KOPT-K1 (cell line): ENCODE measurements around the gene C4BPA.
A peak's percentile ranks its signal among the peaks of the same experiment; 100 is the strongest.

Source experiments
- H3K27ac ChIP-seq: fragments of 200-600 bp; sonication (generic); 2 replicates; pipeline ENCODE4 v1.5.1; 2016; ENCODE audit warnings: antibody characterized with exemption, mild to moderate bottlenecking, low read depth, low read length; ENCODE audit not compliant: poor library complexity, severe bottlenecking
- H3K36me3 ChIP-seq: fragments of 200-600 bp; sonication (generic); 2 replicates; pipeline ENCODE4 v1.5.1; 2017; ENCODE audit warnings: antibody characterized with exemption, mild to moderate bottlenecking, low read length, moderate library complexity; ENCODE audit not compliant: insufficient read depth
- H3K9me3 ChIP-seq: fragments of 200-600 bp; sonication (generic); 2 replicates; pipeline ENCODE4 v1.5.1; 2017; ENCODE audit warnings: antibody characterized with exemption, low read length, mild to moderate bottlenecking; ENCODE audit not compliant: insufficient read depth, poor library complexity, severe bottlenecking

C4BPA gene

DNA sequence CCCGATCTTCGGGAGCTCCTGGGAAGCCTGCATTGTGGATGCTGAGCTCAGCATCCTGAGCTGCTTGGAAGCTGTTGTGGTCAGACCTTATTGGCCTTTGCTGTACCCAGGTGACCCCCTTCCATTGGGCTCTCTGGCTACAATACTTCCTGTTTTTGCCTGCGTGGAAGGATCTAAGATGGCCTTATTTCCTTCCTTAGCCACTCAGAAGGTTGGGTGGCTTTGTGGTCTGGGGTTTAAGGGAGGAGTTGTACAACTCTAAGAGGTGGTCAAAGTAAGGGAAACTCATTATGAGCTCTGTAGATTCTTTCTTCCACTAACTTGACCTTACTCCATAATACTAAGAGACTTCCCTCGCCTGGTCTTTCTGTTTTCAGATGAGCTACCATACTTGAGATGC lies 33.2 kb upstream of the C4BPA start:
- H3K27ac ChIP-seq = peak overlapping the region; percentile 10
- H3K9me3 ChIP-seq = no peaks in the 10 kb centered on the region
- no peaks in the 10 kb centered on the region for H3K36me3 ChIP-seq

DNA sequence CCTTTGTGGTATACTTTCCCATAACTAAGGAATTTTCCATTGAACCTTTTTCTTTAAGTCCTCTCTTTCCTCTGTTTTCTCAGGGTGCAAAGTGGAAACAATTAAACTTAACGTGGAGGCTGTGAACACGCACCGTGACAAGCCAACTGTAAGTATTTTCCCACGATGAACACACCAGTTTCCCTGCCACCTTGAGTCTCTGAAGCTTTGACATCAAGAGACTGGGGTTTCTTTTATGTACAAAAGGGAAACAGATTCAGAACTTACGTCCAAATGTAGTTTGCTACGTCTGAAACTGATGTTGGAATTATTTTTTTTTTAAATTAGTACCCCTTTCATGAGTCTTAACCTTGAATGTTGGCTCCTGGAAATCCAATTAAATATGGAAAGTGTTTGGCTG lies 32.6 kb upstream of the C4BPA start:
- Histone ChIP-seq H3K36me3 (no peaks in the 10 kb centered on the region), H3K27ac (peak overlapping the region; percentile 10), H3K9me3 (no peaks in the 10 kb centered on the region)

DNA sequence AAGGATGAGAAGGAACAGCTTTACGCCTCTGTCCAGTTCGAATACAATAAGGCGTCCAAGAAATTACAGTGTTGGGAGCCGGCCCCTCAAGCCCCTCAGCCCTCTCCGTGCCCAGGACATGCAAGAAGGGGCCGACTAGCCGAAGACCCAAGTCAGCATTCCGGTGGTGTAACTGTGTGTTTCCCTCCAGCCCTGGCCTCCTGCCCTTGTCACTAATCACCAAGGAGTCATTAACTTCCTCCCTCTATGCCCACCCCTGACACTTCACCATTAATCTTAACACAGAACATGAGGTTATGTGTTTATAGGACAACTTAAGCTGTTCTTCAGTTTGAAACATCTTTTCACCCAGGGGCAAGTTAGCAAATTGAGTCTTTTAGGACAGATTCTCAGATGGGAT lies 31.8 kb upstream of the C4BPA start:
- H3K27ac ChIP-seq = no peak overlapping the region
- H3K9me3 ChIP-seq = no peaks in the 10 kb centered on the region
- no peaks in the 10 kb centered on the region for H3K36me3 ChIP-seq

DNA sequence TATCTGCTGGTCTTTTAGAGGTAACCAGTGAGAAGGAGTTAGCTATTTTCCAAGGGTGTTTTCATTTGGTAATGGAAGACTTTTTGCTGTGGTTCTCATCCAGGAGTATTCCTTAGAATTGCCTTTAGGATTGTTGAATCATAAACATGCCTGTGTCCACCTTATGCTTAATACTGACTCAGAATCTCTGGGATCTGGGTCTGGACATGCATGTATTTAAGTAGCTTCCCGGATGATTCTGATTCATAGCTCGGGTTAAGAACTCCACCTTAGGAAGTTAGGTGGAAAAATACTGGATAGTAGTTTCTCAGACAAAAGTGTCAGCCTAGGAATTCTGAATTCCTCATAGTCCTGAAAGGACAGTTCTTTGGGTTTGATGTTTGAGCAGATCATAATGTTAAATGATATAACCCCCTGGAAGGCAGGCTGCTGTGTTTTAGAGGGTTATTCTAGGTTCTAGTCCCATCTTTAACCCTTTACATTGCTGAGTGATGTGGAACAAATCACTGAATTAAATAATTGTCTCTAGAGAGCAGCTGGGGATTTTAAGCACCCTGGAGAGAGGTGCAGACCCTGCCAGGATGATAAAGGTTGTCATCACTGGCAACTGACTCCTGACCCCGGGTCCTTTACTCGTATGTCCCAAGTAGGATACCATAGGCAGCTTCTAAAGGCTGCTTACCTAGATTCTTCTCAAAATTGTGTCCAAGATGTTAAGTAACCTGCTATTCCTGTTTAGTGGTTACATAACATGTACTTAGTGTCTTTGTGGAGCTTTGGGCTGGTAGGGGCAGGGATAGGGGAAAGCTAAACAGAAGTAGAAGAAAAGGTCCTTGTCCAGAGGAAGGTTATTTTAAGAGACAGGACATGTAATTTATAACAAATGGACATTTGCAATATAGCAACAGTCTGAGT lies 29.9 kb upstream of the C4BPA start:
- Histone ChIP-seq H3K27ac (no peak overlapping the region), H3K9me3 (no peaks in the 10 kb centered on the region), H3K36me3 (no peaks in the 10 kb centered on the region)

DNA sequence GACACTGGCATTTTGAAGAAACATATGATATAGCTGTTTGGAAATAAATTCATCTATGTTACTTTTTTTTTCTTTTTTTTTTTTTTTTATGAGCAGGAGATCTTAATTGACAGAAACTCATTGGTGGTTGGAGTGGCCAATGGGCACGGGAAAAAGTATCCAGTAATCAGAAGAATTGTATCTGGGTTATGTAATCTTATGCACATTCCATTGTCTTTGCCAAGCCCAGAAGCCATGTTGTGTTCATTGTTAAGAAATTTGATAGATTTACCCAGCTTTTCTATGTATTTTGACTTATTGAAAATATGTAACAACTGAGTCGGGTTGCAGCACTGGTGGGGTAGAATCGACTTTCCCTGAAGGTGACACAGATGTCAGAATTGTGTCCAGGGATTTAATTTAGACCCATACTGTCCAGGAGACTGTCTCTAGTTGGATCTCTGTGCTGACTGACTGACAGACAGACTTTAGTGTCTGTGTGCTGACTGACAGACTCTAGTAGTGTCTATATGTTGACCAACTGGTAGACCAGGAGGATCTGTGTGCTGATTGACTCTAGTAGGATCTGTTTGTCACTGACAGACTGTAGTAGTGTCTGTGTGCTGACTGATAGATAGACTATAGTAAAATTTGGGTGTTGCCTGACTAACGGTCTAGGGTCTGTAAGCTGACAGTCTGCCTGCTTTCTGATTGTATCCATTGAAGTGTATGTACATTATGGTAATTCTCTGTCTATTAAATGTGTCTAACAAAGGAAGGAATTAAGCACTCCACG lies 27.7 kb upstream of the C4BPA start:
- Histone ChIP-seq H3K36me3 (no peaks in the 10 kb centered on the region), H3K9me3 (no peaks in the 10 kb centered on the region), H3K27ac (no peak overlapping the region)

DNA sequence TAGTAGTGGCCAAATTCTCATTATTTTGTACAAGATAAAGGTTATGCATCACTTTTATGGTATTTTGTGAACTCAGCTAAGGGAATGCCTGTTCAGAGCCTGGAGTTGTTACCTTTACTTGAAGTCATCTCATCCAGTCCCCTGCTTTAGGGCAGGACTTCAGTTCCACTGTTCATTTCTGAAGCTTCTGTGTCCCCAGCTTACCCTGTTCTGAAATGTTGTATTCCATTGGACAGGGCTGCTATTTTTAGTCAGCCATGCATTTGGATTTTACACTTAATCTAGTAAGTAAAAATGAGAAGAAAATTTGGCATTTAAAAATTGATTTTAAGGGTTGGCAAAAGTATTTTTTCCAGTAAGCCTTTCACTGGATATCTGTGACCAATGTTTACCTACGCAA lies 27.0 kb upstream of the C4BPA start:
- H3K9me3 ChIP-seq = no peaks in the 10 kb centered on the region
- H3K36me3 ChIP-seq = no peaks in the 10 kb centered on the region
- no peak overlapping the region for H3K27ac ChIP-seq

DNA sequence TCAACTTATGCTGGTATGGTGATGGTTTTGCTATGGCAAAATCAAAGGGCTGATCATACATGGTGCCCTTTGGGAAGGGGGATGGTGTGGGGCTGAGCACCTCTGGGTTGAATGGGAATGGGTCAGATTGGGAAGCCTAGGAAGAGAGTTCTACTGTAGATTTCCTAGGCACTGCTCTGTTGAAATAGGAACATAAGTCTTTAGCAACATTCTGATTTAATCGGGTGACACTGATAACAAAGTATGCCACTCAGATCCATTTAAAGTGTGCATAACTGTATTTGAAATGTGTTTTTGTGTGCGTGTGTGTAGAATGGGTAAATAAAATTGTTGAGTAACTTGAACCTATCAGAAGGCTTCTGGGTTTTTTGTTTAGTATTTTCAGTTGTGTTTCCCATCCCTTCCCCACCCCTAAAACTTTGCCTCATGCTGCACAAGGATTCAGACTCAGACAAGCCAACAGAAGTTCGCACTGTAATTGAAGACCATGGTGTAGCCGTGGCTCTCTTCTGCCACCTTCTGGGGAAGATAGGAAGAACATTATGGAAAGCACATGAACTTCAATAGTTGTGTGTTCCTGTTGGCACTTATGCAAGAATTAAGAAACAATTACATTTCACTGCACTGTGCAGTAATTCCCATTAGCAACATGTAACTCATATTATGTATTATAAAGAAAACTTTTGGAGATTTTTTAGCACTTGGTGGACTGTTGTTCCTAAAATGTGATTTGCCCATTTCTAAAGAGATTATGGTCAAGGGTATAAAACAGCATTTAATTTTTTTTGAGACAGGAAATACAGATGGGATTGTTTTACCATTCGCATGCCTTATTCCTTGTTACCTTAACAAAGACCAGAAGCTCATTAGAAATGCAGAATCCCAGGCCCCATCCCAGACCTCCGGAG lies 26.3 kb upstream of the C4BPA start:
- no peak overlapping the region for H3K27ac ChIP-seq

DNA sequence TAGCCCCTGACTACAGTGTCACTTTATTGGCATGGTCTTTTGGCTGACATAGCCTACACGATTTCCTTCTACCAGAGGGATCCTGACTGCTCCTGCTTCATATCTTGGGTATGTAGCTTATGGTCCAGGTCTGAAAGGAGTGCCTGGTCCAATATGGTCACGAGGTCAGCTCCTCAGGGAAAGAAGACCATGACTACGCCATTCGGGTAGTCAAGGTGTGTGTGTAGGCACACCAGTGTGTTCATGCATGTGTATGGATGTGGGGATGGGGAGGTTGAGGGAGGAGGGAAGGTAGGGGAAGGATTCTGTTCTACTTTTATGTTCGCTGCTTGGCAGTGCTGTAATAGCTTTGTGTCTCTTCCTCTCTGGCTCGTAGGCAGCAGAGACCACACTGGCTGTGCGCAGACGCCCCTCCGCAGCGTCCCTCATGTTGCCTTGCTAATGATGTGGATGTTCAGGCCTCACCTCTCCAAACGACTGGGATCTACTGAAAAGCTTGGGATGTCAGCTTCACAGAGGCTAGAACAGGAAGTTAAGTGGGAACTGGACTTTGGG lies 25.4 kb upstream of the C4BPA start:
- H3K27ac ChIP-seq = no peak overlapping the region
- no peaks in the 10 kb centered on the region for H3K9me3 ChIP-seq
- H3K36me3 ChIP-seq = no peaks in the 10 kb centered on the region

More for the DNA sequence above, 26.3 kb upstream of the C4BPA start:
- no peaks in the 10 kb centered on the region for H3K36me3 ChIP-seq
- no peaks in the 10 kb centered on the region for H3K9me3 ChIP-seq

DNA sequence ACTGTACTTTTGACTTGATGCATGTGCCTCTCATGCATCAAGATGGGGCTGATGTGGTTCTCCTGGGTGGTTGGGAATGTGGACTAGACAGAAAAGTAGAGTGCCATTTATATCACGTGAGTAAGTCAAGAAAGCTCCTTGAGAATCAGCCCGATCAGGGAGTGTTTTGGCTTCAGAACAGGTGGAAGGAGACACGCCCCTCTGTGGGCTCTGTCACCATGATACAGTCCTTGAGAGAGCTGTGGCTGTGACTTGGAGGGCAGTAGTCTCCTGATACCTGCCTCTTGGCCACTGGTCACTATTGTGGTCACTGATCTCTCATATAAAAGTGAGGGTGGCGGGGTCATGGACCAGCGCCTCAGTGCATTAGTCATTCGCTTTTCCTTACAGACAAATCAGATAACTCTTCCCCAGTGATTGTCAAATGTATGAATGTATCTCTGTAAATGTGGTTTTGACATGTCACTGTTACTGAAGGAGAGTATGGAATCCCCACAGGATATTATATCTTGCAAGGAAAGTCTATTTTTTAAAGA lies 24.3 kb upstream of the C4BPA start:
- H3K27ac ChIP-seq = no peak overlapping the region
- no peaks in the 10 kb centered on the region for H3K9me3 ChIP-seq
- H3K36me3 ChIP-seq = no peaks in the 10 kb centered on the region

DNA sequence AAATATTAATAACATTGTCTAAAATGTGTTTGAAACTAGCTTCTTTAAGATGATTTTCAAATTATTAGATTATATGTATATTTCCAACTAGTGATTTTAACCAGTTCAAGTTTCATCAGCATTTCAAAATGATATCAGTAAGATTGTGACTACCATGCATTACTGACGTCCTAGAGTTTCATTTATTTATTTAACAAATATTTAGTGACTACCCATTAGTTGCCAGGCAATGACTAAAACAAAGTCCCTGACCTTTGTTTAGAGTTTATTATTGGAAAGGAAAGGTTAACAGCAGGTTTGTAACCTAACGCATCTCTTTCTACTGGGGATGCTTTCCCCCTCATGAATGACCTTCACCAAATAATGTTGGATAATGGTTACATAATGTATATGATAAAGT lies 22.9 kb upstream of the C4BPA start:
- Histone ChIP-seq H3K27ac (no peak overlapping the region), H3K9me3 (no peaks in the 10 kb centered on the region), H3K36me3 (no peaks in the 10 kb centered on the region)

DNA sequence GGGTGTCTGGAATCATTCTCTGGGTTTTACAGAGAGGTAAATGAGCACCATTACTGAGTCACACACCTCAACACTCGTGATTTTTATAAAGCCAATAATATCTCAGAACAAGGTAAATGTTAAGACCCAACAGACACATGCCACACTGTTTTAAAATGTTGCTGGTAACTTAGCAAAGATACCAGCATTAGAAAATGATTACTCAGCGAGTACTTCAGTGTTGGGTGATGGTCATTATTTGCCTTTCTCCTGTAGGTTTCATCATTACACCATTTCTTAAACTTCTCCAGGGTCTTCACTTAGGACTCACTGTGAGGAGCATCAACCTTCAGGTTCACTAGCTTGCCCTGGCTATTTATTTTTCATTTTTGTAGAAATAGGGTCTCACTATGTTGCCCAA lies 22.2 kb upstream of the C4BPA start:
- Histone ChIP-seq H3K27ac (no peak overlapping the region), H3K9me3 (no peaks in the 10 kb centered on the region), H3K36me3 (no peaks in the 10 kb centered on the region)

DNA sequence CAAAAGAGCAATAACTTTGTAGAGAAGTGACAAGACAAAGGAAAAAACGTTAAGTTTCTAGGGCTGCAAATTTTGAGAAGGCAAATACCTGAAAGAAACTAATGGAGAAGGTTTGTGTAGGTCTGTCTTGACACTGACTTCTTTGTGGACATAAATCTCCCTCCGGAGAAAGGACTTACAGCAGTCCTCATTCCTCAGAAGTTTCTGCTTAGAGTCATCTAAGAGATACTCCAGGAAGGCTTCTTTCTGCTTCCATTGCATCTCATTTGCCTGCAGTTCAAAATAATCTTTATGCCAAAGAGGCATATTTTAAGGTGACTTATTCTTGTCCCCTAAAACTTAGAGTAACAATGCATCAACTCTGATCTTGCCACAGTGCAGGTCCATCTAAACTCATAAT lies 19.8 kb upstream of the C4BPA start:
- Histone ChIP-seq H3K36me3 (no peaks in the 10 kb centered on the region), H3K27ac (no peak overlapping the region), H3K9me3 (no peaks in the 10 kb centered on the region)

DNA sequence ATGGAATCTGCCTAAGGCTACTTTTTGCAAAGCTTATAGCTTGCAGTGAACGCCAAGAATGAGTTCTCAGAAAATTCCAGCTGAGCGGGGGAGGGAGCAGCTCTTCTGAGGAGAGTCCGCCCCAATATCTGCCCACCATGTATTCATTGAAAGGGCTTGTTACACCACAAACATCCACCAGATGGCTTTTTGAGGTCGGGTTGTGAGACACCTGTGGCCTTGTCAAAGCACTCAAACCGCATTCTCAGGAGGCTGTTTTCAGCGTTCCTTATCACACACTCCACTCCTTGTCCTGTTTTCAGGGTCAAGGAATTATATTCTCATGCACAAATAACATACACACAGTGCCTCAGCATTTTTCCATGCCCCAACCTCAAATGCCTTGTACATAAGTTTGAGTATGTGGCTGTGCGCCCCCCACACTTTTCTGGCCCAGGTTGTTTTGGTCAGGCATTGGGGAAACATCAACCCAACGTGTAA lies 19.3 kb upstream of the C4BPA start:
- no peaks in the 10 kb centered on the region for H3K9me3 ChIP-seq
- no peaks in the 10 kb centered on the region for H3K36me3 ChIP-seq
- H3K27ac ChIP-seq = peak overlapping the region; percentile 23

DNA sequence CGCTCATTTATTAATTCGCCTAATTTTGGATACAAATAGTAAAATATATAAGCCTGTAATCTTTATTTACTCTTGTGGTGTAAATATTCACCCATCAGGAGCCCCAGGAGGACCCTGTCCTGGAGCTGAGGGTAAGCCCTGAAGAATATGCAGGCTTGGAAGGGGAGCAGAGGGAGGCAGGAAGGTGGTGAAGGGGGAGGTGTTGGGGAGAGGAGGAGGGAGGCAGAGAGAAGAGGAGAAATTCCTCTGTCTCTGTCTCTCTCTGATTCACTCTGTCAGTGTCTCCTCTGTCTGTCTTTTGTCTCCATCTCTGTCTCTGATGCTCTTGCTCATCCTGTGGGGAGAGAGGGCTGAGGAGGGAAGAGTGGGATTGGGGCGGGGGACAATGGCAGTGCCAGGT lies 18.1 kb upstream of the C4BPA start:
- Histone ChIP-seq H3K27ac (no peak overlapping the region), H3K9me3 (no peaks in the 10 kb centered on the region), H3K36me3 (no peaks in the 10 kb centered on the region)
